ENCODE measurements around the gene HELZ2. TPM values are rescaled to one million over a fixed set of nuclear protein-coding genes. Genes with fewer than 3 reads are reported as not detected.

Gene HELZ2
- total RNA-seq, 1 experiment from 2014 or later: 33.4 TPM

GRCh38 chr20:63527184-63527583 is 46.9 kb downstream of the HELZ2 start:
- no peak for TF ChIP-seq EZH2 (IDR thresholded peaks at IDR 0.05; ENCODE audit: low read length, unreplicated experiment)
- TF ChIP-seq EZH2phosphoT487 (IDR thresholded peaks at IDR 0.05; ENCODE audit: borderline replicate concordance, low read length): no peak
- no peak for TF ChIP-seq CTCF (conservative IDR thresholded peaks at IDR 0.05; ENCODE audit: low read depth, low read length)
- no peaks in the 10 kb centered on the region for H3K27me3 ChIP-seq (ENCODE audit: low read length)
- H3K9me3 ChIP-seq (ENCODE audit: low read length): no peaks in the 10 kb centered on the region
- H3K4me2 ChIP-seq (ENCODE audit: low read length): no peak overlapping the region
- H3K9me2 ChIP-seq (replicated peaks; ENCODE audit: low read length): no peaks in the 10 kb centered on the region
- no peak overlapping the region for H3K27ac ChIP-seq (ENCODE audit: low read length)
- H3K9ac ChIP-seq (ENCODE audit: low read length): no peak overlapping the region
- intact Hi-C loops (cut with micrococcal nuclease): no loop called here
- H3K79me2 ChIP-seq (ENCODE audit: low read length): peaks cover 11% of the 10 kb centered on the region
- DNase-seq: no peak
- no peak overlapping the region for H2AFZ ChIP-seq (ENCODE audit: low read length)
- no TSS peak for BruUV-seq (replicated peaks)
- ChIA-PET CTCF (no interaction called here), POLR2A (ENCODE audit: unreplicated experiment) (no interaction called here)
- H3F3A ChIP-seq (ENCODE audit: low read length, unreplicated experiment): peaks cover 12% of the 10 kb centered on the region
- peaks cover 4% of the 10 kb centered on the region for H3K4me1 ChIP-seq (ENCODE audit: insufficient read depth, low read length)
- H3K36me3 ChIP-seq (ENCODE audit: low read depth, low read length): peaks cover 17% of the 10 kb centered on the region
- H4K20me1 ChIP-seq (ENCODE audit: low read length): peaks cover 13% of the 10 kb centered on the region
- H3K4me3 ChIP-seq (ENCODE audit: low read length): no peak overlapping the region
- ATAC-seq: no peak

- no peak for TF ChIP-seq EZH2 (IDR thresholded peaks at IDR 0.05; ENCODE audit: low read length, unreplicated experiment)
- no peak for TF ChIP-seq CTCF (conservative IDR thresholded peaks at IDR 0.05; ENCODE audit: low read depth, low read length)
- no peak for TF ChIP-seq EZH2phosphoT487 (IDR thresholded peaks at IDR 0.05; ENCODE audit: borderline replicate concordance, low read length)
- CTCF ChIA-PET: no interaction called here
- H3K79me2 ChIP-seq (ENCODE audit: low read length): peaks cover 22% of the 10 kb centered on the region
These were observed 48.1 kb downstream of the HELZ2 start for GRCh38 chr20:63525971-63526370.

GRCh38 chr20:63525185-63525584 is 48.9 kb downstream of the HELZ2 start:
- POLR2A ChIA-PET (ENCODE audit: unreplicated experiment): interaction anchor here (0.6 kb wide), 1 partner anchor 133 kb away, joined by 11 read pairs; no protein-coding TSS in a partner anchor
- Histone ChIP-seq H3K4me2 (ENCODE audit: low read length) (no peak overlapping the region), H3K9me2 (replicated peaks; ENCODE audit: low read length) (no peaks in the 10 kb centered on the region), H3F3A (ENCODE audit: low read length, unreplicated experiment) (peaks cover 12% of the 10 kb centered on the region), H3K79me2 (ENCODE audit: low read length) (peaks cover 23% of the 10 kb centered on the region), H3K36me3 (ENCODE audit: low read depth, low read length) (peaks cover 24% of the 10 kb centered on the region), H3K27ac (ENCODE audit: low read length) (no peak overlapping the region), H3K4me3 (ENCODE audit: low read length) (no peak overlapping the region), H3K9me3 (ENCODE audit: low read length) (no peaks in the 10 kb centered on the region), H4K20me1 (ENCODE audit: low read length) (peaks cover 24% of the 10 kb centered on the region), H2AFZ (ENCODE audit: low read length) (no peak overlapping the region), H3K9ac (ENCODE audit: low read length) (no peak overlapping the region), H3K4me1 (ENCODE audit: insufficient read depth, low read length) (peaks cover 7% of the 10 kb centered on the region), H3K27me3 (ENCODE audit: low read length) (no peaks in the 10 kb centered on the region)
- TF ChIP-seq CTCF (conservative IDR thresholded peaks at IDR 0.05; ENCODE audit: low read depth, low read length): no peak
- TF ChIP-seq EZH2 (IDR thresholded peaks at IDR 0.05; ENCODE audit: low read length, unreplicated experiment): no peak
- no peak for TF ChIP-seq EZH2phosphoT487 (IDR thresholded peaks at IDR 0.05; ENCODE audit: borderline replicate concordance, low read length)
- ATAC-seq (no peak), DNase-seq (no peak)
- intact Hi-C loops (cut with micrococcal nuclease): no loop called here
- CTCF ChIA-PET: no interaction called here
- no TSS peak for BruUV-seq (replicated peaks)

More at GRCh38 chr20:63525971-63526370, 48.1 kb downstream of the HELZ2 start:
- peaks cover 24% of the 10 kb centered on the region for H4K20me1 ChIP-seq (ENCODE audit: low read length)
- H3K4me3 ChIP-seq (ENCODE audit: low read length): no peak overlapping the region
- intact Hi-C loops (cut with micrococcal nuclease): no loop called here
- DNase-seq (no peak), ATAC-seq (no peak)
- H3K4me1 ChIP-seq (ENCODE audit: insufficient read depth, low read length): peaks cover 7% of the 10 kb centered on the region
- no TSS peak for BruUV-seq (replicated peaks)
- POLR2A ChIA-PET (ENCODE audit: unreplicated experiment): no interaction called here
- H3K27me3 ChIP-seq (ENCODE audit: low read length): no peaks in the 10 kb centered on the region
- no peak overlapping the region for H3K9ac ChIP-seq (ENCODE audit: low read length)
- peaks cover 24% of the 10 kb centered on the region for H3K36me3 ChIP-seq (ENCODE audit: low read depth, low read length)
- no peak overlapping the region for H3K27ac ChIP-seq (ENCODE audit: low read length)
- H3K9me3 ChIP-seq (ENCODE audit: low read length): no peaks in the 10 kb centered on the region
- peaks cover 12% of the 10 kb centered on the region for H3F3A ChIP-seq (ENCODE audit: low read length, unreplicated experiment)
- H3K4me2 ChIP-seq (ENCODE audit: low read length): no peak overlapping the region
- no peaks in the 10 kb centered on the region for H3K9me2 ChIP-seq (replicated peaks; ENCODE audit: low read length)
- H2AFZ ChIP-seq (ENCODE audit: low read length): no peak overlapping the region

Other genes with a start within 250 kb of the HELZ2 start
- gene CHRNA4, start 212.9 kb downstream of the HELZ2 start, total RNA-seq (2014; rRNA removed): not detected in 2 replicates
- gene KCNQ2, start 101.6 kb downstream of the HELZ2 start, total RNA-seq (2014; rRNA removed): not detected in 2 replicates
- 463 and 559 TPM in 2 replicates for gene EEF1A2, start 75.2 kb downstream of the HELZ2 start, total RNA-seq (2014; rRNA removed)
- gene PPDPF, start 53.5 kb downstream of the HELZ2 start, total RNA-seq (2014; rRNA removed): 245 and 256 TPM in 2 replicates
- 11.1 and 15.1 TPM in 2 replicates for gene PTK6, start 36.9 kb downstream of the HELZ2 start, total RNA-seq (2014; rRNA removed)
- 0.22 and 0.63 TPM in 2 replicates for gene SRMS, start 26.5 kb downstream of the HELZ2 start, total RNA-seq (2014; rRNA removed)
- 0.40 and 1.8 TPM in 2 replicates for gene FNDC11, start 20.1 kb downstream of the HELZ2 start, total RNA-seq (2014; rRNA removed)
- gene GMEB2, start 52.9 kb upstream of the HELZ2 start, total RNA-seq (2014; rRNA removed): 13.7 and 21.9 TPM in 2 replicates
- 15.8 and 24.5 TPM in 2 replicates for gene STMN3, start 79.2 kb upstream of the HELZ2 start, total RNA-seq (2014; rRNA removed)
- gene RTEL1, start 84.1 kb upstream of the HELZ2 start, total RNA-seq (2014; rRNA removed): 43.0 and 56.2 TPM in 2 replicates
- gene TNFRSF6B, start 122.4 kb upstream of the HELZ2 start, total RNA-seq (2014; rRNA removed): 41.6 and 59.0 TPM in 2 replicates
- gene ARFRP1, start 133.7 kb upstream of the HELZ2 start, total RNA-seq (2014; rRNA removed): 71.2 and 73.5 TPM in 2 replicates
- gene ZGPAT, start 133.8 kb upstream of the HELZ2 start, total RNA-seq (2014; rRNA removed): 37.9 and 56.8 TPM in 2 replicates
- gene LIME1, start 162.4 kb upstream of the HELZ2 start, total RNA-seq (2014; rRNA removed): 17.3 and 18.6 TPM in 2 replicates
- gene SLC2A4RG, start 165.5 kb upstream of the HELZ2 start, total RNA-seq (2014; rRNA removed): 116 TPM in 2 replicates

Data from PC-3 (cell line).